A549 (cell line): Measurements from ENCODE around the gene NIPAL1. TPM values are rescaled to one million over a fixed set of nuclear protein-coding genes. Genes with fewer than 3 reads are reported as not detected.

Experiments used
- ATAC-seq, 2 experiments: fragments of 200-7000 bp in 1 of 2; fragments of >200 bp in 1 of 2; cut with Nextera tagmentation in 1 of 2; cut with Tn5 transposase in 1 of 2; 3 replicates each; pipeline versions ENCODE4 v1.8.0 to v1.9.1; 2018 to 2020; ENCODE audit warnings: mild to moderate bottlenecking in 1 of 2, moderate library complexity in 1 of 2
- CTCF ChIA-PET: fragments of 300-600 bp; sonication (Branson Sonifier 250); formaldehyde crosslinking; extraction: SDS; loops from one replicate; lab custom pipeline; 2021; ENCODE audit warnings: antibody characterized with exemption, inconsistent platforms; lab: Yijun Ruan, JAX
- POLR2A ChIA-PET: fragments of 350-600 bp; formaldehyde crosslinking; extraction: SDS; loops from one replicate; lab custom pipeline; 2021; ENCODE audit warnings: antibody characterized with exemption, inconsistent platforms; lab: Yijun Ruan, JAX
- DNase-seq, 2 experiments: peaks; one replicate each; pipeline versions ENCODE4 v3.0.0 to v3.0.0-alpha.2; 2011 to 2016; ENCODE audit warnings: low read depth in 1 of 2, low spot score in 1 of 2
- FAIRE-seq: peaks from 2 replicates; lab custom pipeline; 2011; peaks lifted over from hg19 to GRCh38; lab: Jason Lieb, UNC
- H3K27ac ChIP-seq, 2 experiments: fragments of >200 bp; sonication (Bioruptor Twin); formaldehyde crosslinking; 3 replicates each; pipeline ENCODE4 v1.5.1; 2016 to 2017
- H3K4me1 ChIP-seq: fragments of >200 bp; sonication (Bioruptor Twin); formaldehyde crosslinking; 3 replicates; pipeline ENCODE4 v1.6.1; 2016
- H3K4me2 ChIP-seq: fragments of >200 bp; sonication (Bioruptor Twin); formaldehyde crosslinking; 3 replicates; pipeline ENCODE4 v1.6.1; 2016
- H3K4me3 ChIP-seq: fragments of >200 bp; sonication (Bioruptor Twin); formaldehyde crosslinking; 3 replicates; pipeline ENCODE4 v1.5.1; 2016
- H3K9me3 ChIP-seq: fragments of >200 bp; sonication (Bioruptor Twin); formaldehyde crosslinking; 3 replicates; pipeline ENCODE4 v1.6.1; 2016
- CBX2 ChIP-seq: fragments of 200-600 bp; sonication (generic); IDR thresholded peaks from 2 replicates; pipeline ENCODE4 v1.6.1; 2016; ENCODE audit warnings: low read depth, mild to moderate bottlenecking, borderline replicate concordance
- CEBPB ChIP-seq, 2 experiments: fragments of >200 bp in 1 of 2; sonication (Bioruptor Twin) in 1 of 2; formaldehyde crosslinking in 1 of 2; IDR thresholded peaks; 2 replicates each; pipeline ENCODE4 v1.6.1; 2012 to 2016
- CHD2 ChIP-seq: fragments of 150-350 bp; IDR thresholded peaks from 2 replicates; pipeline ENCODE4 v1.6.1; 2014; ENCODE audit warnings: low read length; ENCODE audit not compliant: partially characterized antibody
- CHD4 ChIP-seq: fragments of 200-600 bp; sonication (generic); IDR thresholded peaks from 2 replicates; pipeline ENCODE4 v1.6.1; 2016; ENCODE audit warnings: antibody characterized with exemption, mild to moderate bottlenecking, borderline replicate concordance
- E2F6 ChIP-seq: IDR thresholded peaks from 2 replicates; pipeline ENCODE4 v1.6.1; 2012; ENCODE audit warnings: low read depth, borderline replicate concordance
- EHF ChIP-seq: fragments of 250-450 bp; sonication (Bioruptor Pico); IDR thresholded peaks from 2 replicates; pipeline ENCODE4 v1.5.0; 2020; ENCODE audit warnings: mild to moderate bottlenecking
- EHMT2 ChIP-seq: fragments of 200-600 bp; sonication (generic); IDR thresholded peaks from 2 replicates; pipeline ENCODE4 v1.6.1; 2016; ENCODE audit warnings: antibody characterized with exemption, low read depth, mild to moderate bottlenecking, moderate library complexity
- ELK1 ChIP-seq: fragments of 150-350 bp; IDR thresholded peaks from 2 replicates; pipeline ENCODE4 v1.6.1; 2014; ENCODE audit warnings: low read depth, mild to moderate bottlenecking, low read length
- EP300 ChIP-seq, 2 experiments: fragments of >200 bp; sonication (Bioruptor Twin); formaldehyde crosslinking; IDR thresholded peaks; 2 replicates in 1 of 2; 3 replicates in 1 of 2; pipeline ENCODE4 v1.6.1; 2016 to 2017
- ESRRA ChIP-seq: fragments of 150-350 bp; IDR thresholded peaks from 2 replicates; pipeline ENCODE4 v1.6.1; 2014; ENCODE audit warnings: mild to moderate bottlenecking, low read length, borderline replicate concordance
- FOSL2 ChIP-seq, 2 experiments: fragments of 450-650 bp in 1 of 2; fragments of >200 bp in 1 of 2; sonication (Bioruptor Twin) in 1 of 2; formaldehyde crosslinking; IDR thresholded peaks; 2 replicates each; pipeline versions ENCODE4 v1.5.0 to v1.6.1; 2016 to 2020; ENCODE audit warnings: mild to moderate bottlenecking in 1 of 2, moderate library complexity in 1 of 2
- FOXS1 ChIP-seq: fragments of 250-450 bp; sonication (Bioruptor Pico); IDR thresholded peaks from 2 replicates; pipeline ENCODE4 v1.5.0; 2020; ENCODE audit warnings: mild to moderate bottlenecking, moderate library complexity
- HES2 ChIP-seq: fragments of >200 bp; sonication (Bioruptor Twin); formaldehyde crosslinking; IDR thresholded peaks from 2 replicates; pipeline ENCODE4 v1.6.1; 2016
- HEYL ChIP-seq: fragments of 250-450 bp; sonication (Bioruptor Pico); IDR thresholded peaks from 2 replicates; pipeline ENCODE4 v1.8.0; 2021; ENCODE audit warnings: mild to moderate bottlenecking, moderate library complexity
- HOXA7 ChIP-seq: fragments of 250-450 bp; sonication (Bioruptor Pico); IDR thresholded peaks from 2 replicates; pipeline ENCODE4 v1.5.0; 2020; ENCODE audit warnings: mild to moderate bottlenecking, moderate library complexity
- JUNB ChIP-seq: fragments of >200 bp; sonication (Bioruptor Twin); formaldehyde crosslinking; IDR thresholded peaks from 2 replicates; pipeline ENCODE4 v1.6.1; 2016
- KDM1A ChIP-seq: fragments of 200-600 bp; sonication (generic); IDR thresholded peaks from 2 replicates; pipeline ENCODE4 v1.6.1; 2016; ENCODE audit warnings: low read depth, mild to moderate bottlenecking
- MYC ChIP-seq: IDR thresholded peaks from 2 replicates; pipeline ENCODE4 v1.6.1; 2012; ENCODE audit warnings: mild to moderate bottlenecking, inconsistent platforms, low read length, improper control_type of control experiment, borderline replicate concordance
- NPAS2 ChIP-seq: fragments of 250-450 bp; sonication (Bioruptor Pico); IDR thresholded peaks from 2 replicates; pipeline ENCODE4 v1.8.0; 2022; ENCODE audit warnings: mild to moderate bottlenecking, moderate library complexity, borderline replicate concordance
- PBX3 ChIP-seq: IDR thresholded peaks from 2 replicates; pipeline ENCODE4 v1.6.1; 2012
- POLR2A ChIP-seq: IDR thresholded peaks from 2 replicates; pipeline ENCODE4 v1.6.1; 2012; ENCODE audit warnings: mild to moderate bottlenecking, low read length
- RAD21 ChIP-seq, 2 experiments: fragments of >200 bp in 1 of 2; sonication (Bioruptor Twin) in 1 of 2; formaldehyde crosslinking in 1 of 2; IDR thresholded peaks in 1 of 2; conservative IDR thresholded peaks in 1 of 2; 2 replicates in 1 of 2; 3 replicates in 1 of 2; pipeline ENCODE4 v1.6.1; 2012 to 2018; ENCODE audit warnings: inconsistent platforms in 1 of 2
- RARB ChIP-seq: fragments of 250-450 bp; sonication (Bioruptor Pico); IDR thresholded peaks from 2 replicates; pipeline ENCODE4 v1.8.0; 2021; ENCODE audit warnings: mild to moderate bottlenecking, moderate library complexity
- RCOR1 ChIP-seq: fragments of 150-350 bp; IDR thresholded peaks from 2 replicates; pipeline ENCODE4 v1.6.1; 2014; ENCODE audit warnings: antibody characterized with exemption, low read length, low read depth
- RNF2 ChIP-seq: fragments of 200-600 bp; sonication (generic); IDR thresholded peaks from 2 replicates; pipeline ENCODE4 v1.6.1; 2016; ENCODE audit warnings: low read depth, mild to moderate bottlenecking, antibody characterized with exemption, moderate library complexity, borderline replicate concordance
- SMC3 ChIP-seq: fragments of >200 bp; sonication (Bioruptor Twin); formaldehyde crosslinking; IDR thresholded peaks from 3 replicates; pipeline ENCODE4 v1.6.1; 2018; ENCODE audit warnings: inconsistent platforms
- SREBF2 ChIP-seq: fragments of 450-650 bp; IDR thresholded peaks from 2 replicates; pipeline ENCODE4 v1.6.1; 2014; ENCODE audit warnings: mild to moderate bottlenecking, moderate library complexity
- TFCP2L1 ChIP-seq: fragments of 250-450 bp; sonication (Bioruptor Pico); IDR thresholded peaks from 2 replicates; pipeline ENCODE4 v1.5.0; 2021; ENCODE audit warnings: mild to moderate bottlenecking
- TP53 ChIP-seq: fragments of 250-450 bp; sonication (Bioruptor Pico); IDR thresholded peaks from 2 replicates; pipeline ENCODE4 v1.5.0; 2021; ENCODE audit warnings: mild to moderate bottlenecking, moderate library complexity
- ZNF302 ChIP-seq: fragments of 250-450 bp; sonication (Bioruptor Pico); IDR thresholded peaks from 2 replicates; pipeline ENCODE4 v1.9.0; 2021; ENCODE audit warnings: inconsistent platforms, mild to moderate bottlenecking, moderate library complexity
- WGBS: methylation state at CpG from one replicate; pipeline ENCODE4 v1.1.6; 2017; ENCODE audit errors: missing lambda C conversion rate; 5-methylcytosine and 5-hydroxymethylcytosine counted together
- polyA plus RNA-seq, 4 experiments: library from polyadenylated mRNA; depleted of rRNA in 3 of 4; stranded (reverse); fragments of >200 nt; fragmentation: RNase III in 1 of 4; extraction: RNeasy Plus Mini Kit Qiagen cat#74134 plus additional on column Dnase treatment in 1 of 4; gene quantifications; 2 replicates in 3 of 4; 3 replicates in 1 of 4; pipeline ENCODE4 v1.2.3, GENCODE V29; 2011 to 2017

Gene NIPAL1
- polyA plus RNA-seq, 2 of the 4 experiments (the other 2 are of a cell fraction), result 0.41 to 0.47 TPM

GRCh38 chr4:47974566-47974965 lies 42.0 kb upstream of the NIPAL1 start:
- DNase-seq, result no peak
- POLR2A ChIA-PET, result no interaction called here
- Histone ChIP-seq H3K9me3 (no peaks in the 10 kb centered on the region), H3K27ac (no peak overlapping the region), H3K4me1 (no peaks in the 10 kb centered on the region), H3K4me3 (no peak overlapping the region), H3K4me2 (no peak overlapping the region)
- TF ChIP-seq CEBPB (IDR thresholded peaks at IDR 0.05) (no peak), RAD21 (conservative IDR thresholded peaks at IDR 0.05 in 1 of 2, IDR thresholded peaks at IDR 0.05 in 1 of 2) (no peak), PBX3 (no peak), RCOR1 (no peak), JUNB (no peak), NPAS2 (CRISPR knock-in tag) (no peak), SMC3 (no peak), CBX2 (no peak), MYC (no peak), RNF2 (no peak), FOXS1 (CRISPR knock-in tag) (no peak), HEYL (no peak), TP53 (CRISPR knock-in tag) (no peak), POLR2A (no peak), ZNF302 (no peak), EP300 (IDR thresholded peaks at IDR 0.05) (no peak), KDM1A (no peak)
- 4% methylated on average over 3 of the region's 3 CpGs for WGBS
- ATAC-seq, result no peak
- CTCF ChIA-PET, result no interaction called here
- no peak for FAIRE-seq

- H3K4me3 ChIP-seq, result no peak overlapping the region
- ChIA-PET POLR2A (no interaction called here), CTCF (no interaction called here)
- H3K4me2 ChIP-seq, result no peak overlapping the region
- ATAC-seq (no peak), FAIRE-seq (no peak), DNase-seq (no peak)
- no peaks in the 10 kb centered on the region for H3K9me3 ChIP-seq
- H3K4me1 ChIP-seq, result no peaks in the 10 kb centered on the region
- H3K27ac ChIP-seq, result no peak overlapping the region
- TF ChIP-seq RARB (CRISPR knock-in tag), result no peak
- TF ChIP-seq SREBF2, result no peak
- no peak for TF ChIP-seq CHD4
- no peak for TF ChIP-seq EHMT2
- TF ChIP-seq FOXS1 (CRISPR knock-in tag), result no peak
- no peak for TF ChIP-seq ELK1
- no peak for TF ChIP-seq E2F6
- no peak for TF ChIP-seq KDM1A
- no peak for TF ChIP-seq CHD2
- no peak for TF ChIP-seq RNF2
- TF ChIP-seq TP53 (CRISPR knock-in tag), result no peak
- no peak for TF ChIP-seq TFCP2L1 (CRISPR knock-in tag)
- TF ChIP-seq FOSL2 (IDR thresholded peaks at IDR 0.05), result no peak
- TF ChIP-seq FOSL2 (CRISPR knock-in tag; IDR thresholded peaks at IDR 0.05), result no peak
- TF ChIP-seq HOXA7 (CRISPR knock-in tag), result no peak
- TF ChIP-seq EHF (CRISPR knock-in tag), result no peak
- TF ChIP-seq EP300 (IDR thresholded peaks at IDR 0.05), result no peak
- TF ChIP-seq ZNF302, result no peak
- no peak for TF ChIP-seq ESRRA
- no peak for TF ChIP-seq MYC
- no peak for TF ChIP-seq HES2
- 12% methylated on average over 5 of the region's 5 CpGs for WGBS
Observed at GRCh38 chr4:47990145-47990544, 26.4 kb upstream of the NIPAL1 start.
